ENCODE data around the gene RPS27L. TPM values are rescaled to one million over a fixed set of nuclear protein-coding genes. Genes with fewer than 3 reads are reported as not detected.

RPS27L gene
- 20.0 TPM for total RNA-seq

DNA sequence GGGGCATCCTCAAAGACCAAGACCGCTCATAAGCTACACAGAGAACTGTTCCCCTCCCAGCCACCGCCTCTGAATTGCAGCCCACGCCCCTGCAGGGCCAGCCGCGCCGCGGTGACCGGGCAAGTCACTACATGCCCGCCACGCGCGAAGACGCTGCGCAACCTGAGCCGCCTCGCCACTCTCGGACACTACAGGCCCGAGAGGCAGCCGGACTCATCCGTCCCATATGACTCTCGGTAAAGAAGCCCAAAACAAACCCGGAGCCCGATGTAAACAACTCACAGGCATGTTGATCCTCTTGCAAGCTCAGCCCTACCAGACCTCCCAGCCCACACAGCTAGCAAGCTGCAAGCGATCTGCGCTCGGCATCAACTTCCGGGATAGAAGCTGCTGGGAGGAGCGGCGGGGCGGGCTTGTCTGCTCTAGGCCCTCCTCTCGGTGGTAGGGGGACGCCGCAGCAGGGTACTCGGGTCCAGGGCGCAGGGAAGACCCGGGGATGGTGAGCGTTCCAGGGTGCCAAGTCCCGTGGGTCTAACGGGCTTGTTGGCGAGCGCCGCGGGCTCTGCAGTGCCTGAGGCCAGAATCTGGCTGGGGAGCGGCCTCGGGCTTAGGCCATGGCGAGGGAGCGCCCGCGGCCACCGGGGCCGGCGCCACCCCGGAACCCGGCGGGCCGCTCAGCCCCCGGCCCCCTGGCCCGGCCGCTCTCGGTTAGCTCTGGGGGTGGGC, at the start of gene RPS27L:
TSS of gene RPS27L (minus strand) at position 360 of the 726 bp plus-strand sequence. CDS start at position 288, 72 bp downstream.
- DNase-seq: peak; percentile 89

DNA sequence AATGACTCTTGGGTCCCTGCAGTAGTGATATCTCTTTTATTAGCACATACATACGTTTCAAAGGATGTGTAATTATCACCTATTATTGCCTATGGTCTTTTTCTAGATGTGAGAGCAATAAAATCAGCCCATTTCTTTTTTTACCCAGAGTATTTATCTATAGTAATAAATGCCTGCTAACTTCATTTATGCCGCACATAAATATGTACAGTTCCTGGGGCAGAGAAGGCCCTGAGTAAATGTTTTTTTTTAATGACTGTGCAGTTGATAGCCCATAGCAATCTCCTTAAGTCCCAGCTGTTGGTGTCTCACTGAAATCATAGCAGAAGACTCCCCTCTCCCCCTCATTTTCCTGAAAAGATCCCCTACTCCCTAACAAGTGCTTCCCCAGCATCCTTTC, 48.8 kb upstream of the RPS27L start:
- DNase-seq: no peak

DNA sequence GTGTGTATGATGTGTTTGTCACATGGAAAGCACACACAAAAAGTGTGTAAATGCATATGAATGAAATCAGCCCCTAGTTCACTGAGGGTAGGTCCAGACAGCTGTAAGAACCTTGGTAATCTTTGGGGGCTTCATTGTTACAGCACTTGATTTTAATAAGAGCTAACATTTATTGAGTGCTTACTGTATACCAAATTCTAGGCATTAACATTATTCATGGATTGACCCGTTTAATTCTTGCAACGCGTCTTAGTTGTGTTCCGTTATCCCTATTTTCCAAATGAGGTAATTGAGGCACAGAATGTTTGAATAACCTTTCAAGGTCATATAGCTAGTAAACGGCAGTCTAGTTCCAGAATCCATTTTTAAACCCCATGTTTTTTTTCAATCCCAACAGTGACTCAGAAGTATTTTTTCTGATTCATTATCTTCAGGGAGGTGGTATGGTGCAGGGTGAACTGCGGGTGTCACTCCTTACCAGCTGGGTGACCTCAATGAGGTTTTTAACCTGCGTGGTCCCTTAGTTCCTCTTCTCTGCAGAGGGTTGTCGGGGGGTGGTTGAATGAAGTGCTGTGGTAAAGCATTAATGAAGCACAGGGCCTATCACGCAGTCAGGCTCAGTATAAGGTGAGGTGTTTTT, 46.3 kb upstream of the RPS27L start:
- no peak for DNase-seq

DNA sequence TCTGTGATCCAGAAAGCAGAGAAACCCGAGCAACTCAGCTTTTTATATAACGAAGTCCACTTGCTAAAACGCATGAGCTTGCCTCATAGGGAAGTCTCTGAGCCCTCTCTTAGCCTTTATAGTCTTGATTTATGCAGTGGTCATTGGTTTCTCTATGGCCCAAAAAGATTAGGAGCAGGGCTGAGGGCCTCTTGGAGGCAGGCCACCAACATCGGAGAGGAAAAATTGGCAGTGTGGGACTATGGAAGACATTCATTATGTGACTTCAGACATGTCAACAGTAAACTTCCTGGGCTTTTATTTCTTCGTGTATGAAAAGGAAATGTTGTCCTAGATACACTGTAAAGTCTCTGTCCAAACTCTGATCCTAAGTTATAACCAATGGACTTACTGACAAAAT, 45.6 kb upstream of the RPS27L start:
- no peak for DNase-seq

DNA sequence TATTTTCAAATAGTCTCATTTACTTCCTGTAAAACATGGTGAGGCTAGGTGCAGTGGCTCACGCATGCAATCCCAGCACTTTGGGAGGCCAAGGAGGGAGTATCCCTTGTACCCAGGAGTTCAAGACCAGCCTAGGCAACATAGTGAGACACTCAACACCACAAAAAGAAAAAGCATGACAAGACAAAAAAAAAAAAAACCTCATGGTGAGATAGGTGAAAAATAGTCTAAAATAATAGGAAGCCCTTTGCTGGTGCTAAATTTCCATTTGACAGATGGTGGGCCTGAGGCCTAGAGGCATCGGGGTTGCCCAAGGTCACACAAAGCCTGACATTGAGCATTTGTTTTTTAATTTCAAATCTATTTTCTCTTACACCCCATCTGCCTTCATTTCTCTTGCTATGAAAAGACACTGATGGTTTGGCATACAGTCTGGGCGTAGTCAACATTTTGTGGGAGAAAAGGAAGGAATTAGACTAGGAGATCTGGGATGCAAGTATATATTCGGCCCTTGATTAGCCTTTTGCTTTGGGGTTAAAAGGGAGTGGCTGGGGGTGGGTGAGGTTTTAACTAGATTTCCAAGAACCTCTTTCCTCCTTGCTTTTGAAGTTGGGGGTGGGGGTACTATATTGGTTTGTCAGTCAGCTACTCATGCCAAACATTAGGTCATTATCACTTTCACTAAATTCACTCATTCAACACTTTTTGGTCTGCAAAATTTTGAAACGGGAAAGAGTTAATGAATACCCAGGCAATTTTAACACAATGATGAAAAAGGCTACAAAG, 43.4 kb upstream of the RPS27L start:
- DNase-seq: no peak

DNA sequence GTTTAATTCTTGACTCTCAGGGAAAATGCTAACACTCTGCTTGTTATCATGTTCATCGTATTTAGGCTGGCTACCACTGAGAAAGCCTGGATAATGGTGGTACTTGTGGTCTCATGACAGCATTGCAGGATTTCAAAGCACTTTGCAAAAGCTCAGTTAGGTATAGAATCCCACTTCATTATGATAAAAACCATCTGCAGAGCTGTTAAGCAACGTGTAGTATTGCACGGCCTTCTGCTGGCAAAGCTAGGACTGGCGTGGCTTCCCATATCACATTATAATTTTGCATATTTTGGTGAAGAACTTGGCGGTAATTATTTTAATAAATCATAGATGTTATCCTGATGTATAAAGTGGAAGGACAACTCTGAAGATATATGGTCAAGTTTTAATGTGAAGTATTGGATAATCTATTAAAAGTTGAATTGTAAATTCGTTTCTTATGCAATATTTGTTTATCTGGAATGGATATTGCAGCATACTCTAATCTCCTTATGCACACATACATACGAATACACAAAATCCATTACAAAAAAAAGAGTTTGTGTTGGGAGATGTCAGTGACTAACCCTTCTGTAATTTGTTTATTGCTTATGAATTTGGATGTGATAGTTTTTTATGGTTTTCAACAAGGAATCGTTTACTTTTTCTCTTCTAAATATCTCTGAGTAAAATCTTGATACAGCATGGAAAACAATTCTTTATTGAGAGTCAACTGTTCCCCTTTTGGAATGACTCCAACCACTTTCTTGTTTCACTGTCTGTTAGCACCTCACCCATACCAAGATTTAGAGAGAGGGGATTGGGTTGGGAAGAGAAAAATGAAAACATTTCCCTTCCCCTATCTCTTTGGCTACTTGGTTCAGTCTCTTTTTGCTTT, 41.3 kb upstream of the RPS27L start:
- DNase-seq: no peak

DNA sequence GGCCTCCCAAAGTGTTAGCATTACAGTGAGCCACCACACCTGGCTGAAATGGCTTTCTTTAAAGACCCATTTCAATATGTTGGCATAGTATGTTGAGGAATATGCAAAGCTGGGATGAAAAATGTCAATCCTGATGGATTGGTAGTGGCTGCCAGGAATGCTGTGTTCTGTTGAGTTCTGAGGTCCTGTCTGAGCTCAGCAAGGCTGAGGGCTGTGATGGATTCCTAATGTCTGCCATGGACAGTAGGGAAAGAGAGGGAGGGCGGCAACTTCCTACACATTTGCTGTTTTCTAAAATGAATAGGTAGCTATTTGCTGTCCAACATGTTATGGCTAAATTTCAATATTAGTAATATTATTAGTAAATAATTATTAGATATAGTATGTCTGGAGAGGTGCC, 40.3 kb upstream of the RPS27L start:
- no peak for DNase-seq

DNA sequence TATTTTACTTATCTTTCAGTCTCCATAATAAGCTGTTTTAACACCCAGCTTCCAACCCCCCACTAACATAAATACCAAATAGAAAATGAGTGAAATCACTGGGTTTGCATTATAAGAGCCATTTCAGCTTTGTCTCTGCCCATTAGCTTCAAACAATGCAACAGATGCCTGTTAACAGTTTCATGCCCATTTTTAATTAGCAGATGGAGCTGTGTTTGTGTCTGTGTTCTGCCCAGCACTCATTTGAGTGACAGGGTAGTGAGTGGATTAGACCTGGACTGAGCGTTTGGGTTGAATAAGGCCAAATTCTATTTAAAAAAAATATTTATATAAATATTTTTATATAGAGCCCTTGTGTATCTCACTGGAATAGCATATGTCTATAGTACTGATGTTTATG, 39.6 kb upstream of the RPS27L start:
- no peak for DNase-seq

DNA sequence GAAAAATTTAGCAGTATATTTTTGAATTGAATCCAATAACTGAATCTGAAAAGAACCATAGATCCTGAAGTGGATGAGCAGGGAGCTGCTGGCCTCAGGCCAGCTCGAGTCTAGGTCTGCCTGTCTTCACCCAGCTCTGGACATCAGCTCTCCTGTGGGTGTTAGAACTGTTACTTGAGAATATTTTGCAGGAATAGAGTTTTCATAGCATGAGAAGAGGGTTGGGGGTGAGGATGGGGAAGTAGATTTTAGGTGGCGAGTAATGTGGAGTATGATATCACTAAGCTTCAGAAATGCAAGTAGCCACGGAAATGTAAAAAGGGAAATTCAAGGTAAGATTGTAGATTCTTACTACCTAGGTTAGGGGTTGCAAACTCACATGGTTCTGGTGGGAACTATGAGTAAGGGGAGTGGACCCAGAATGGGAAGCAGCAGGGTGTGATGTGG, 38.3 kb upstream of the RPS27L start:
- no peak for DNase-seq

DNA sequence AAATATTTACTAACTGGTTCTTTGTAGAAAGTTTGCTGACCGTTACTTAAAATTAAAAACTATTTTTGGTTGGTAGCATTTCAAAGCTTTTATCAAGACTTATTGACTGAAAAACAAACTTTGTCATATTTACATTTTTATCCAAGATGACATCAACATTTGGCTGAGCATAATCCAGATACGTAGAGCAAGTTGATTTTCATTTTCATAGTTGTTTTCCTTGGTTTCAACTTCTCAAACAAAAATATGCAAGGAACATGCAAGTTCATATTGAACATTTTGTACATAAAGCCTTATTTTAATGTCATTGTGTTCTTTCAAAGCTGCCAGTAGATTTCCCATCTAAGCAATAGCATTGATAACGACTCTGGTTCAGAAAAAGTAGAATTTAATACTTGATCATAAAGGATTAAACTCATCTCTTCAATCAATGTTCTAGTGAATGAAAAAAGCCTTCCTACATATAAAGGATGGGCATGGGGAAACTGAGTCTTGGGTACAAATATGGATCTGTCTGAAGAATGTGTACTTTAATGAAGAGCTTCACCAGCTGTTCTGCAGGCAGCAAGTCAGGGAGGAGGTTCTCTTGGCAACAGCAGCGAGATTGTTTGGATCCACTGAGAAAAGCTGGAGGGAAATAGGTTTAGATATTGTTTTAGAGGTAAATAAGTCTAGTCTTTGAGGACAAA, 37.7 kb upstream of the RPS27L start:
- no peak for DNase-seq

DNA sequence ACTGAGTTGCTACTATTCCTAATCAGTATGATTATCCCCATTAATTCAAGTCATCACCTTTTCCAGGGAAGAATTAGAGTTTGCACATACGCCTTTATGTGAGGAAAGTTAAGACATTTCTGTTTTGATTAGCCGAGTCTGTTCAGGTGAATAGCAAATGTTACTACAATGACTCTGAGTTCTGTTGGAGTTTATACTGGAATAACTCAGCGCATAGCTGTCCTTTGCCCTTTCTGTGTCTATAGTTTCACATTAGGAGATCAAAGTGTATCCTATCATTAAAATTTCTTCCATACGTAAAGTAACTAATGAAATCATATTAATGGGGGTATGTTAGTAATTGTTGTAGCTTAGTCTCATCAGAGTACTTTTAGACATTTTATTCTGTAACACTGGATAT, 37.0 kb upstream of the RPS27L start:
- DNase-seq: no peak

DNA sequence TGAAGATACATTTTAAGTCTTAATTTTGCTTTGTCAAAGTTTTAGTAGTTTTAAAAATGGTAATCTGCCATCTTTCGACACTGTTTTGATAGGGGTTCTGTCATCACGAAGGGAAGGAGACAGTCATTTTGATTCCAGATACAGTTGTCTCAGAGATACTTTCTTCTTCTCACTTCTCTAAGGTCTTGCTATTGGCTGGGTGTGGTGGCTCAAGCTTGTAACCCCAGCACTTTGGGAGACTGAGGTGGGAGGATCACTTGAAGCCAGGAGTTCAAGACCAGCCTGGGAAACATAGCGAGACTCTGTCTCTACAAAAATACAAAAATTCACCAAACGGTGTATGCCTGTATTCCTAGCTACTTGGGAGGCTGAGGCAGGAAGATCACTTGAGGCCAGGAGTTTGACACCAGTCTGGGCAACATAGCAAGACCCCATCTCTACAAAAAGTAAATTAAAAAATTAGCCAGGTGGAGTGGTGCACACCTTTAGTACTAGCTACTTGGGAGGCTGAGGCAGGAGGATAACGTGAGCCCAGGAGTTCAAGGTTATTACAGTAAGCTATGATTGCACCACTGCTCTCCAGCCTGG, 35.4 kb upstream of the RPS27L start:
- no peak for DNase-seq

DNA sequence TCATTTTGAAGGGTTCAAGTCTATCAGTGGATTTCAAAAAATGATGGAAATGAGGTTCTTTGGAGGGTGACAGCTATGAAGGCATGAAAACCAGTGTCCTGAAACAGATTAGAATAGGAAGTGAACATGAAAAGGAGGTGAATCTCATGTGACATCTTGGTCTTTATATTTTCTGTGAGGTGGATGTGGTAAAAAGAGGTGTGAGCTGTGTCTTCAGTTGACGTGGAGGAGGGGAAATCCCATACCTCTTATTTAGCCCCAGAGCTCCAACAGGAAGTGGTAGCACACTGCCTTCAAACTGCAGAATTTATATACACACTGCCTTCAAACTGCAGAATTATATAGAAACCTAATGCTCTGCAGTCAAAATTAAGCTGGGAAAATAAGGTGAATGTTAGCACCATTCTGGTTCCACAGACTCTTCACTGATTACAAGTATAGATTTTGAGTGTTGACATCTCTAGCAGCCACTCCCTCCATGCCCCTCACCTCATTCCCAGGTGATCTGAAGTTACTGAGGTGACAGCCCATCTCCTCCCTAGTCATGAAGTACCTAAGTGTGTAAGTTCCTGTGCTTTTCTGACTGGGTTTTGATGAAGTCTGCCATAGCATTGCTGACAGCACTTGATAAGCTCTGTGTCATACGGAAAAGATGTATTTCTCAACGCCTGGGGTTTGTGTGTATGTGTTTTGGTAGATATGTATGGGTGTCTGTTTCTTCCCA, 34.8 kb upstream of the RPS27L start:
- no peak for DNase-seq

DNA sequence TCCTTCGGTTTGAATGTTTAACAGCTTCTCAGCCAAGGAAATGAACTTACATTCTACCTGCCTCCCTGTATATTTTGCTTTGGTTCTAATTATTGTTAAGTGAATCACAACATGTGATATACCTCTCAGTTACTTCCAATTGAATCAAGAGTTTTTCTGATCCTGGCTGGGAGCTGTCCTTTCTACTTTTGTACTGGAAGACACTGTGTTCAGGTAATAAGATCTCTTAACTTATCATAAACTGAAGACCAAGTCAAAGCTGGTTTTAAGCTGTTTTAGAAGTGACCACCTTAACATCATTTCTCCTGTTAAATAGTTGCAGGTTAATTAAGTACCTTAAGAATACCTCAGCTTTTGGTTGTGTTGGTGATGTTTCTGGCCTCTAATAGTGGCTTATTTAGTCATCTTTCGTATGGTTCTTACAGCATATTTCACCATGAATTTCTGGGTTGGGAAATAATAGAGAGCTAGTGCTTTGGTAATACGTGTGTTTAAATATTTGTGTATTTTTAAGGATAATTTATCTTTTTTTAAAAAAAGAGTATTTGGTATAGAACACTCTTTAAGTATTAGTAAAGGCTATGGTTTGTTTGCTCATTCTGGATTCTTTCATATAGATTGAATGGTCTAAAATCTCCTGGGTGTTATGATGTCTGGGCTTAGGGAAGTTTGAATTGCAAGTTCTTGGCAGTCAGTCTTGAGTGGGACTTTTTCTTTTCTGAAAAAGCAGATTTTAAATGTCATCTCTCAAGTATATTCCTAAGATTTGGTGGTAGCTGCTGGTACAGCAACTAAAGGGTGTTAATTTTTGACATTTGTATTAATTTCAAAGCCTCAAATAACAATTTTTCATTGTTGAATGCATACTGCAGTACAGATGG, 33.7 kb upstream of the RPS27L start:
- DNase-seq: no peak

DNA sequence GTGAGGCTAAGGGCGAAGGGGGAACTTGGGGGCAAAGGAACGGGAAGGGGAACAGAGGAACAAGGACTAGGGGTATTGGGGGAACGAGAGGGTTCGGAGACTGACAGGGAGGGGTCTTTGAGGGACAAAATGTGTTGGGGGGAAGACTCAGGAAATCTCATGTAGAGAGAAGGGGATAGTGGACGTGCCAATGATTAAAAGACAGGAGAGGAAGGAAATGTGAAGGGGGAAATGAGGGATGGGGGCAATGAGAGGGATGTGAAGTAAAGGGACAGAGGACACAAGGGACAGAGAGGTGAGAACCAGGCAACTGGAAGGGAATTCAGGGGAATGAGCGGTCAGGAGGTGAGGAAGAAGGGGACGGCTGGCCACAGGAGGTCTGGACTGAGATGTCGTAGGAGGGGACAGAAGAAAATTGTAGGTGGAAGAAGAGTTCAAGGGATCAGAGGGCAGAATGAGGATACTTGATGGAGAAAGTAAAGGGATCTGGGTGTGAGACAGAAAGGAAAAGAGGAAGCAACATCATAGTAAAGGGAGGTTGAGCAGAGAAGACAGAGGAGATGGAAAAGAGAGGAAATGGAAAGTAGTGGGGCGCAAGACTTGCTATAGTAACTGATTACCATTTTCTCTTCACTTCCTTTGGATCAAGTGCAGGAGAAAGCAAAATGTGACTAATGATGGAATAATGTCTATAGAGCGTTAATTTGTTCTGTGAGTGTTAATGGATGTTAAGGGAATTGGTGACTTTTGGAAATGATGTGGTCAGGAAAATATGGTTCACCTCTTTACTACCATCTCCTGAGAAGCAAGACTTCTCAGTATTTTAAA, 32.9 kb upstream of the RPS27L start:
- DNase-seq: no peak

DNA sequence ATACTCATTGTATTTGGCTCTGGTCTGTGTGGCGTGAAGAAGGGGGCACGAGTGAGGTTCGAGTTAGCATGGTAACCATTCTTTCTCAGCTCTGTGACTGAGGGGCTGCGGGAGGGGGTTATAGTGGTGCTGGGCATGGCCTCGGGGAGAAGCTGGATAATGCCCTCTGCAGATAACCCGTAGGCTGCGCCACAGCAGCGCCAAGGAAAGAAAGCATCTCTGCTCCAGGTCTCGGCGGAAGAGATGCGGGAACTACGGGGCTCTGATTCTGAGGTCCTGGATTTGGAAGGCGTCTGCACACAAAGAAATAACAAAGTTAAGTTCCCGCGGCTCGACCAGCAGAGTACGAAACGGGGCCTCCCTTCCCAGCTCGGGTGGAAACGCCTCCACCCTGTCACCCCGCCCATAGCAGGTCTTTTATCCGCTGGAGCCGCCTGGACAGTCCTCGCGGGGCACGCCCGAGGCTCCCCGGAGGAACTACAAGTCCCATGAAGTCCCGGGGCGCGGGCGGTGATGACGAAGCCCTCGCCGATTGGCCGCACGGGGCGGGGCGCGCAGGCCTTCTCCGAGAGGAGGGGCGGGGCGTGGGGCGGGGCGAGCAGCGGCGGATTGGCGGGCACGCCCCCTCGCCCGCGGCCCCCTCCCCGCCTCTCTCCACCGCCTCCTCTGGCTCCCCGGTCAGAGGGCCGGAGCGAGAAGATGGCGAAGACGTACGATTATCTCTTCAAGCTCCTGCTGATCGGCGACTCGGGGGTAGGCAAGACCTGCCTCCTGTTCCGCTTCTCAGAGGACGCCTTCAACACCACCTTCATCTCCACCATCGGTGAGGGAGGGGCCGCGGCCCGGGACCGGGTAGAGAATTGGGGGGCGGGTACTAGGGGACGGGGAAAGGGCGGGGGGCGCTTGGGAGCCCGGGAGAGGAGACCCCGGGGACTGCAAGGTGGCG, 31.9 kb upstream of the RPS27L start, which contains the start of gene RAB8B:
TSS of gene RAB8B (plus strand) at position 681 of the 946 bp plus-strand sequence. CDS start at position 700, 19 bp downstream.
- peak; percentile 96 for DNase-seq

DNA sequence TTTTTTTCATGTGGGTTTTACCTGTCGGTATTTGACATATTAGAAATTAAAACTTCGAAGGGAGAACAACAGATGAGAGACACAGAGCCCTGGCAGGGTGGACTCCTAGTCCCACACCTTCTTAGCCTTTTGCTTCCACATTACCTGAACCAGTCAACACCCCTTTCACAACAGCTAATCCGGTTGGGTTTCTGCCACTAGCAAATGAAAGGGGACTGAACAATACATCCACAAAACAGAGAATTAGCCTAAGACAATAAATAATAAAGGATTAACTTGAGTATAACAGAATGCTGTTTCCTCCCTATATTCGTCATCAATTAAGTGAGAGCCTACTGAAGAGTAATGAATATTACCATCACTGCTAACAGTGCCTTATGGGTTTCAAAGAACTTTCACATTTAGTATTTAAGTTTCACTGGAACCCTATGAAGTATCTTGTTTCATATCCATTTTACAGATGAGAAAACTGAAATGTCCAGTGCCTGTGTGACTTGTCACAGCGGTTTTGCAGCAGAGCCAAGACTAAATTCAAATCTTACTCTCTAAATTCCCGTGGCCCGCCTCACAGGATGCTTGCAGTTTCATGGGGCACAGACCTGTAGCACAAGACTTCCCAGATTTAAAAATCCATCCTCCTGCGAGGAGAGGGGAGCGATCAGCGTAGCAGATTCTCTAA, 31.1 kb upstream of the RPS27L start:
- no peak for DNase-seq
